AG04449 (cell line): ENCODE results near the gene SPNS2.

ENCODE experiments used
- CTCF ChIA-PET: fragments of 350-600 bp; formaldehyde crosslinking; extraction: SDS; loops from one replicate; lab custom pipeline; 2021; ENCODE audit warnings: antibody characterized with exemption; lab: Yijun Ruan, JAX
- POLR2A ChIA-PET: fragments of 400-600, 350-600 bp; formaldehyde crosslinking; extraction: SDS; loops from one replicate; lab custom pipeline; 2020; ENCODE audit warnings: antibody characterized with exemption, inconsistent platforms; lab: Yijun Ruan, JAX
- DNase-seq: peaks from one replicate; pipeline ENCODE4 v3.0.0-alpha.2; 2010; ENCODE audit warnings: low read depth, low spot score
- H3K4me3 ChIP-seq: 2 replicates; pipeline ENCODE4 v1.5.1; 2011; ENCODE audit warnings: low read depth, mild to moderate bottlenecking, control low read depth, low read length
- CTCF ChIP-seq: IDR thresholded peaks from one replicate; pipeline ENCODE4 v1.5.1; 2011; ENCODE audit warnings: mild to moderate bottlenecking, moderate library complexity, low read length, control low read depth, inconsistent platforms; ENCODE audit not compliant: insufficient read depth; ENCODE audit errors: missing control alignments

Gene SPNS2

DNA sequence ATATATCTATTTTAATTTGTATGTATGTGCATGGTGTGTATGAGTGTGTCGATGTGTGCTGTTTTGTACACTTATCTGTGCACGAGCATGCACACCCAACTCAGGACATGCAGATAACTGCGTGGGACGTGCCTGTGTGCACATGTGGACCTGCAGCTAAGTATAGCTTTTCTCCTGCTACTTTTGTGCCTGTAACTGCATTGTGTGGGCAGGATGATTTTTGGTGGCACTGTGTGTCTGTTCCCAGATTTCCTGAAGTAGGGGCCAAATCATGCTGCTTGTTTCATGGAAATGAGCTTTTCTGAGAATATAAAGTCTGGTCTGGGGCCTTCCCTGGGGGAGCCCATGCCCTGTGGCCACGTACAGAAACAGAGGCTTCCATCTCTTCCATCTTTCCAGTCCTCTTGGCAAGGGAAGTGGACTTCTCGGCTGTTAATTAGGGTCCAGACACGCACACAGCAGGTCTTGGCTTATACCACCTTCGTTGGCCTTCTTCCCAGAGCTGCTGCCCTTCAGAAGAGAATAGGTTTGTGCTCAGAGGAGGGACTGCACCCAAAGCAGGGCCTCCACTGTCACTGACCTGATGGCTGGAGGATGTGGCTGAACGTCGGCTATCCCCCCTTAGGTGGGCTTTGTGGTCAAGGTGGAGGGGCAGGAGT is 34.7 kb upstream of the SPNS2 start:
- CTCF ChIA-PET: no interaction called here

DNA sequence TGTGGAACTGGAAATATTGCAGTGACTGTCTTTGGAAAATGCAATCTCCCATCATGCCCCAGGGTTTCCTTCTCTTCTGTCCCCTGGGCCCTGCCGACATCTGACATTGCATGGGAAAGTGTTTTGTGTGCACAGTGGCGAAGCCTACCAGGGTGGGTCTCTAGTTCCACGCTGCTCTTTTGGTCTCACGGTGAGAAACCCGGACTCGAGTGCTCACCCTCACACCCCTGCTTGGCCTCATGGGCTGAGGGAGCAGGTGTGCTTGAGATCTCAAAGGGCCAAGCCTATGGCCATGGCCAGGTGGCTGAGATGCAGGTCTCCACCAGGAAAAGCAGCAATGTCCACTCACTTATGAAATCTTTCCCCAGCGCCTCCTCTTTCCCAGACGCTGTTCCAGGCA is 32.9 kb upstream of the SPNS2 start:
- POLR2A ChIA-PET: no interaction called here
- no peak for DNase-seq
- no peak for TF ChIP-seq CTCF
- CTCF ChIA-PET: no interaction called here
- no peak overlapping the region for H3K4me3 ChIP-seq

More for the DNA sequence above, 34.7 kb upstream of the SPNS2 start:
- no peak overlapping the region for H3K4me3 ChIP-seq
- POLR2A ChIA-PET: no interaction called here
- TF ChIP-seq CTCF: no peak
- no peak for DNase-seq

GRCh38 chr17:4467287-4467686 is 31.4 kb upstream of the SPNS2 start:
- CTCF ChIA-PET: no interaction called here
- DNase-seq: no peak
- TF ChIP-seq CTCF: no peak
- POLR2A ChIA-PET: no interaction called here
- H3K4me3 ChIP-seq: no peak overlapping the region

- TF ChIP-seq CTCF: no peak
- CTCF ChIA-PET: no interaction called here
- no peak for DNase-seq
- POLR2A ChIA-PET: no interaction called here
- no peak overlapping the region for H3K4me3 ChIP-seq
Measured at GRCh38 chr17:4469552-4469951, 29.1 kb upstream of the SPNS2 start.

GRCh38 chr17:4472286-4472685 is 26.4 kb upstream of the SPNS2 start:
- no peak overlapping the region for H3K4me3 ChIP-seq
- no peak for TF ChIP-seq CTCF
- ChIA-PET CTCF (interaction anchor here (0.8 kb wide), 1 partner anchor 28 kb away, joined by 3 read pairs; no protein-coding TSS in a partner anchor), POLR2A (no interaction called here)
- no peak for DNase-seq

- CTCF ChIA-PET: no interaction called here
- TF ChIP-seq CTCF: no peak
- no peak for DNase-seq
- POLR2A ChIA-PET: no interaction called here
- H3K4me3 ChIP-seq: no peak overlapping the region
Measured at GRCh38 chr17:4474093-4474492, 24.6 kb upstream of the SPNS2 start.
